Measurements from ENCODE around the gene ATL2. TPM values are rescaled to one million over a fixed set of nuclear protein-coding genes. Genes with fewer than 3 reads are reported as not detected.
"Not testable (repeated sequence)": the region's sequence is repeated elsewhere in the genome, so short reads cannot be mapped to it uniquely, and the experiment has no call there.

Gene ATL2
- total and polyA plus RNA-seq, 2 donors (not counting 1 experiment from before 2014, with no cell fraction given): 21.1 to 69.0 TPM

GRCh38 chr2:38260469-38260868 is 116.6 kb downstream of the ATL2 start:
- POLR2A ChIA-PET: no interaction called here
- Histone ChIP-seq H3K36me3 (replicated peaks in 1 of 2; ENCODE audit: control extremely low read depth in 1 of 2, control insufficient read depth in 1 of 2, extremely low read depth in 1 of 2, insufficient read depth in 2 of 2, low read length in 1 of 2) (no peaks in the 10 kb centered on the region), H3K27ac (ENCODE audit: low read length in 2 of 2) (no peak overlapping the region), H3K79me2 (ENCODE audit: control insufficient read depth, insufficient read depth, low read length) (no peaks in the 10 kb centered on the region), H3K4me1 (ENCODE audit: control insufficient read depth in 2 of 2, insufficient read depth in 2 of 2, low read length in 2 of 2) (no peaks in the 10 kb centered on the region), H2AFZ (ENCODE audit: insufficient read depth, low read depth, low read length, poor library complexity, severe bottlenecking) (no peak overlapping the region), H3K4me2 (replicated peaks; ENCODE audit: low read depth, low read length, poor library complexity, severe bottlenecking) (no peak overlapping the region), H4K20me1 (ENCODE audit: control insufficient read depth, insufficient read depth, low read length, poor library complexity, severe bottlenecking) (no peaks in the 10 kb centered on the region), H3K9ac (ENCODE audit: low read length) (no peak overlapping the region), H3K27me3 (replicated peaks in 1 of 4; ENCODE audit: control extremely low read depth in 1 of 4, control insufficient read depth in 3 of 4, insufficient read depth in 4 of 4, low read length in 3 of 4) (peaks cover 0 to 4% (median 0%) of the 10 kb centered on the region in 4 experiments), H3K9me3 (ENCODE audit: control extremely low read depth in 1 of 3, control insufficient read depth in 2 of 3, insufficient read depth in 1 of 3, low read length in 2 of 3) (no peaks in the 10 kb centered on the region), H3K4me3 (ENCODE audit: control extremely low read depth in 1 of 5, extremely low read depth in 1 of 5, insufficient read depth in 1 of 5, low read depth in 2 of 5, low read length in 4 of 5) (no peak overlapping the region)
- ATAC-seq (ENCODE audit: low read depth) (no peak), DNase-seq (no peak)
- H3K4me1 Mint-ChIP-seq: no peaks in the 10 kb centered on the region
- peaks cover 23% of the 10 kb centered on the region for H3K27me3 Mint-ChIP-seq
- intact Hi-C loops (cut with micrococcal nuclease): no loop called here
- TF ChIP-seq CTCF (IDR thresholded peaks at IDR 0.05) (no peak), EZH2 (IDR thresholded peaks at IDR 0.05; ENCODE audit: borderline replicate concordance, insufficient read depth, low read depth, low read length, poor library complexity, severe bottlenecking) (no peak)
- no peak overlapping the region for H3K27ac Mint-ChIP-seq
- CTCF ChIA-PET: interaction anchor here (0.7 kb wide), 1 partner anchor 12 kb away, joined by 3 read pairs; no protein-coding TSS in a partner anchor
- 85% methylated on average over 5 of the region's 11 CpGs for WGBS (ENCODE audit: insufficient coverage)
- H3K4me3 Mint-ChIP-seq: no peak overlapping the region
- no peaks in the 10 kb centered on the region for H3K9me3 Mint-ChIP-seq (ENCODE audit: insufficient read depth)

GRCh38 chr2:38259311-38259710 is 117.8 kb downstream of the ATL2 start:
- peaks cover 0 to 4% (median 0%) of the 10 kb centered on the region in 4 experiments for H3K27me3 ChIP-seq (replicated peaks in 1 of 4; ENCODE audit: control extremely low read depth in 1 of 4, control insufficient read depth in 3 of 4, insufficient read depth in 4 of 4, low read length in 3 of 4)
- intact Hi-C loops (cut with micrococcal nuclease): no loop called here
- TF ChIP-seq EZH2 (IDR thresholded peaks at IDR 0.05; ENCODE audit: borderline replicate concordance, insufficient read depth, low read depth, low read length, poor library complexity, severe bottlenecking) (no peak), CTCF (IDR thresholded peaks at IDR 0.05) (no peak)
- no peaks in the 10 kb centered on the region for H3K4me1 ChIP-seq (ENCODE audit: control insufficient read depth in 2 of 2, insufficient read depth in 2 of 2, low read length in 2 of 2)
- H3K9me3 ChIP-seq (ENCODE audit: control extremely low read depth in 1 of 3, control insufficient read depth in 2 of 3, insufficient read depth in 1 of 3, low read length in 2 of 3): no peaks in the 10 kb centered on the region
- H3K9me3 Mint-ChIP-seq (ENCODE audit: insufficient read depth): no peaks in the 10 kb centered on the region
- no CpG with 5 or more reads among the region's 2 CpGs for WGBS (ENCODE audit: insufficient coverage)
- H3K4me3 ChIP-seq (ENCODE audit: control extremely low read depth in 1 of 5, extremely low read depth in 1 of 5, insufficient read depth in 1 of 5, low read depth in 2 of 5, low read length in 4 of 5): no peak overlapping the region
- H3K4me1 Mint-ChIP-seq: no peaks in the 10 kb centered on the region
- DNase-seq (no peak), ATAC-seq (ENCODE audit: low read depth) (no peak)
- no peak overlapping the region for H3K27ac Mint-ChIP-seq
- no peaks in the 10 kb centered on the region for H3K79me2 ChIP-seq (ENCODE audit: control insufficient read depth, insufficient read depth, low read length)
- H3K27ac ChIP-seq (ENCODE audit: low read length in 2 of 2): no peak overlapping the region
- CTCF ChIA-PET: no interaction called here
- no peak overlapping the region for H2AFZ ChIP-seq (ENCODE audit: insufficient read depth, low read depth, low read length, poor library complexity, severe bottlenecking)
- peaks cover 23% of the 10 kb centered on the region for H3K27me3 Mint-ChIP-seq
- H3K9ac ChIP-seq (ENCODE audit: low read length): no peak overlapping the region
- POLR2A ChIA-PET: no interaction called here
- no peak overlapping the region for H3K4me3 Mint-ChIP-seq
- H3K4me2 ChIP-seq (replicated peaks; ENCODE audit: low read depth, low read length, poor library complexity, severe bottlenecking): no peak overlapping the region
- no peaks in the 10 kb centered on the region for H4K20me1 ChIP-seq (ENCODE audit: control insufficient read depth, insufficient read depth, low read length, poor library complexity, severe bottlenecking)
- no peaks in the 10 kb centered on the region for H3K36me3 ChIP-seq (replicated peaks in 1 of 2; ENCODE audit: control extremely low read depth in 1 of 2, control insufficient read depth in 1 of 2, extremely low read depth in 1 of 2, insufficient read depth in 2 of 2, low read length in 1 of 2)

- H3K27ac ChIP-seq (ENCODE audit: low read length in 2 of 2); H2AFZ ChIP-seq (ENCODE audit: insufficient read depth, low read depth, low read length, poor library complexity, severe bottlenecking); H3K9me3 ChIP-seq (ENCODE audit: control extremely low read depth in 1 of 3, control insufficient read depth in 2 of 3, insufficient read depth in 1 of 3, low read length in 2 of 3); H3K4me1 ChIP-seq (ENCODE audit: control insufficient read depth in 2 of 2, insufficient read depth in 2 of 2, low read length in 2 of 2); H3K9ac ChIP-seq (ENCODE audit: low read length); ATAC-seq (ENCODE audit: low read depth); H3K4me1 Mint-ChIP-seq; H3K27ac Mint-ChIP-seq; H3K9me3 Mint-ChIP-seq (ENCODE audit: insufficient read depth); DNase-seq; H3K4me3 ChIP-seq (ENCODE audit: control extremely low read depth in 1 of 5, extremely low read depth in 1 of 5, insufficient read depth in 1 of 5, low read depth in 2 of 5, low read length in 4 of 5); CTCF ChIA-PET; H3K4me3 Mint-ChIP-seq; H3K4me2 ChIP-seq (replicated peaks; ENCODE audit: low read depth, low read length, poor library complexity, severe bottlenecking); H3K79me2 ChIP-seq (ENCODE audit: control insufficient read depth, insufficient read depth, low read length); H4K20me1 ChIP-seq (ENCODE audit: control insufficient read depth, insufficient read depth, low read length, poor library complexity, severe bottlenecking); H3K27me3 ChIP-seq (replicated peaks in 1 of 4; ENCODE audit: control extremely low read depth in 1 of 4, control insufficient read depth in 3 of 4, insufficient read depth in 4 of 4, low read length in 3 of 4); H3K36me3 ChIP-seq (replicated peaks in 1 of 2; ENCODE audit: control extremely low read depth in 1 of 2, control insufficient read depth in 1 of 2, extremely low read depth in 1 of 2, insufficient read depth in 2 of 2, low read length in 1 of 2); intact Hi-C loops (cut with micrococcal nuclease): not testable (repeated sequence)
- WGBS (ENCODE audit: insufficient coverage): no CpG with 5 or more reads among the region's 6 CpGs
- peaks cover 23% of the 10 kb centered on the region for H3K27me3 Mint-ChIP-seq
- POLR2A ChIA-PET: interaction anchor here (0.7 kb wide), 1 partner anchor 9 kb away, joined by 3 read pairs; no protein-coding TSS in a partner anchor
These were observed 119.4 kb downstream of the ATL2 start for GRCh38 chr2:38257680-38258079.
